Measurements from ENCODE around the gene MARCO. TPM values are rescaled to one million over a fixed set of nuclear protein-coding genes. Genes with fewer than 3 reads are reported as not detected.

Gene MARCO
- total RNA-seq, 2 donors from 2014 or later = 0.57 TPM; not detected in 1

DNA sequence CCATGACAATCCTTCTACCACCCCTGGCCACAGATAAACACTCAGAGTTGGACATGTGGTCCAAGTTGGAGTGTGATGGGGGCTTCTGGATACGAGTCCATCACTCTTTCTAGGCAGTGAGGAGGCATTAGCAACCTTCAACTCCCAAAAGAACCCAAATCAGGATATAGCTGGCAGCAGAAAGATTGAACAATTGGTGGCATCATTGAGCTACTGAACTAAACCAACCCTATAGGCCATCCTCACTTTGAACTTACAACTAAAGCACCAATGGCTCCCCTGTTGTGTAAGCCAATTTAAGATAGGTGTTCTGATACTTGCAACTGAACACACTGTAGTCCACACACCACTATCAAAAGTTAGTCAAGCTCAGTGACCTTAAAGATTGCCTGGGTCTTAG lies 24.0 kb upstream of the MARCO start:
- Histone ChIP-seq H3K36me3 (no peaks in the 10 kb centered on the region), H3K9me3 (no peaks in the 10 kb centered on the region), H3K4me3 (no peak overlapping the region), H3K27me3 (replicated peaks; ENCODE audit: insufficient read depth) (no peaks in the 10 kb centered on the region), H3K4me1 (replicated peaks) (no peaks in the 10 kb centered on the region), H3K27ac (no peak overlapping the region)
- 63% methylated on average over 1 of the region's 1 CpG for WGBS
- TF ChIP-seq, protein P1, sequence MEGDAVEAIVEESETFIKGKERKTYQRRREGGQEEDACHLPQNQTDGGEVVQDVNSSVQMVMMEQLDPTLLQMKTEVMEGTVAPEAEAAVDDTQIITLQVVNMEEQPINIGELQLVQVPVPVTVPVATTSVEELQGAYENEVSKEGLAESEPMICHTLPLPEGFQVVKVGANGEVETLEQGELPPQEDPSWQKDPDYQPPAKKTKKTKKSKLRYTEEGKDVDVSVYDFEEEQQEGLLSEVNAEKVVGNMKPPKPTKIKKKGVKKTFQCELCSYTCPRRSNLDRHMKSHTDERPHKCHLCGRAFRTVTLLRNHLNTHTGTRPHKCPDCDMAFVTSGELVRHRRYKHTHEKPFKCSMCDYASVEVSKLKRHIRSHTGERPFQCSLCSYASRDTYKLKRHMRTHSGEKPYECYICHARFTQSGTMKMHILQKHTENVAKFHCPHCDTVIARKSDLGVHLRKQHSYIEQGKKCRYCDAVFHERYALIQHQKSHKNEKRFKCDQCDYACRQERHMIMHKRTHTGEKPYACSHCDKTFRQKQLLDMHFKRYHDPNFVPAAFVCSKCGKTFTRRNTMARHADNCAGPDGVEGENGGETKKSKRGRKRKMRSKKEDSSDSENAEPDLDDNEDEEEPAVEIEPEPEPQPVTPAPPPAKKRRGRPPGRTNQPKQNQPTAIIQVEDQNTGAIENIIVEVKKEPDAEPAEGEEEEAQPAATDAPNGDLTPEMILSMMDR (IDR thresholded peaks at IDR 0.05) = no peak
- TF ChIP-seq POLR2AphosphoS5 (IDR thresholded peaks at IDR 0.05) (no peak), POLR2A (IDR thresholded peaks at IDR 0.05) (no peak)
- intact Hi-C loops (cut with DNase I) = no loop called here
- DNase-seq (ENCODE audit: low spot score) = no peak

DNA sequence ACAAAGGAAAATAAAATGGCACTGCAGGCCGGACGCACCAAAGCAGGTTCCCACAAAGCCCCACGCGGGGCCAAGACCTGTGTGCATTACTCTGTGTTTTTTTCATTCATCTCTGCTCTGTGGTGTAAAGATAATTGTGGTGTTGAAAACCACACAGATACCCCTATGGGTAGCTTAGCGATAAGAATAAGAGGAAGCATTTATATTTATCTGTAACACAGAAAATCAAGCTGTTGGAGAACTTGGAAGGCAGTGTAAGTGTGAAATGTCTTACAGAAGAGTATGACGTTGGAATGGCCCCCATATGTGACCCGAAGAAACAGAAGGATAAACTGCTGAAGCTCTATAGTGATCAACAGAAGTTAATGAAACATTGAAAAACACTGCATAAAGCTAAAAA lies 20.3 kb upstream of the MARCO start:
- TF ChIP-seq POLR2A (IDR thresholded peaks at IDR 0.05) = no peak
- TF ChIP-seq, protein P1 (IDR thresholded peaks at IDR 0.05) = no peak
- no peak for TF ChIP-seq POLR2AphosphoS5 (IDR thresholded peaks at IDR 0.05)
- Histone ChIP-seq H3K4me1 (replicated peaks) (no peaks in the 10 kb centered on the region), H3K36me3 (no peaks in the 10 kb centered on the region), H3K9me3 (no peaks in the 10 kb centered on the region), H3K27me3 (replicated peaks; ENCODE audit: insufficient read depth) (no peaks in the 10 kb centered on the region), H3K27ac (no peak overlapping the region), H3K4me3 (no peak overlapping the region)
- DNase-seq (ENCODE audit: low spot score) = no peak
- intact Hi-C loops (cut with DNase I) = no loop called here
- 82% methylated on average over 7 of the region's 7 CpGs for WGBS

DNA sequence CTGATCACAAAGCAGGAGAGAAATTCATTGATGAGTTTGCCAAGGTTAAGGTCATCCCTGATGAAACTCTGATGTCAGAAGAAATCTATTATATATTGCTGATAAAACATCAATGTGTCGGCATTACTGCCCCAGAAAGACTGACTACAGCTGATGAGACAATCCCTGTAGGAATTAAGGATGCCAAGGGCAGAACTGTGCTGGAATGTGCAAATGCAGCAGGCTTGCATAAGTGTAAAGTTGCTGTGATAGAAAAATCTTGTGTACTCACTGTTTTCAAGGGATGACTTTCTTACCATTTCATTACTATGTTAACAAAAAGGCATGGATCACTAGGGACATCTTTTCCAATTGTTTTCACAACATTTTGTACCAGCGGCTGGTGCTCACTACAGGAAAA lies 19.7 kb upstream of the MARCO start:
- Histone ChIP-seq H3K9me3 (no peaks in the 10 kb centered on the region), H3K27me3 (replicated peaks; ENCODE audit: insufficient read depth) (no peaks in the 10 kb centered on the region), H3K4me1 (replicated peaks) (no peaks in the 10 kb centered on the region), H3K27ac (no peak overlapping the region), H3K4me3 (no peak overlapping the region), H3K36me3 (no peaks in the 10 kb centered on the region)
- WGBS = 86% methylated on average over 2 of the region's 2 CpGs
- no peak for DNase-seq (ENCODE audit: low spot score)
- TF ChIP-seq, protein P1 (IDR thresholded peaks at IDR 0.05) = no peak
- no peak for TF ChIP-seq POLR2AphosphoS5 (IDR thresholded peaks at IDR 0.05)
- TF ChIP-seq POLR2A (IDR thresholded peaks at IDR 0.05) = no peak
- intact Hi-C loops (cut with DNase I) = no loop called here

DNA sequence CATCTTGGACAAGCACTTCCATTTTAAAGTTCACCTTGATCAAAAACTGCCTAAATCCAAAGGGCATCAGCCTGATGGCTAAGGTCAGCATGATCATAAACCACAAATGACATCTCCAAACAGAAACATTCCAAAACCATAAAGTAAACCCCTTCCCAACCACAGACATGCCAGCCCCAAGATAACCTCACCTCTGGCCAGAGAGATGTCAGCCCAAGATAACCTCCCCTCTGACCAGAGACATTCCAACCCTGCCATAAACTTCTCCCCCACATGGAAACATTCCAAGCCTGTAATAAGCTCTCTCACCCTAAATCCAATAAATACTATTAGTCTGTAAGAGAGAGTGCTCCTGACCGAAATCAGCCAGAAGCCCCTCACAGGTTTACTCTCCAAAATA lies 18.6 kb upstream of the MARCO start:
- no peak for DNase-seq (ENCODE audit: low spot score)
- H3K27me3 ChIP-seq (replicated peaks; ENCODE audit: insufficient read depth) = no peaks in the 10 kb centered on the region
- WGBS = 50% methylated on average over 1 of the region's 1 CpG
- intact Hi-C loops (cut with DNase I) = no loop called here
- no peaks in the 10 kb centered on the region for H3K4me1 ChIP-seq (replicated peaks)
- H3K27ac ChIP-seq = no peak overlapping the region
- H3K36me3 ChIP-seq = no peaks in the 10 kb centered on the region
- no peaks in the 10 kb centered on the region for H3K9me3 ChIP-seq
- no peak overlapping the region for H3K4me3 ChIP-seq
- TF ChIP-seq POLR2AphosphoS5 (IDR thresholded peaks at IDR 0.05) = no peak
- TF ChIP-seq, protein P1 (IDR thresholded peaks at IDR 0.05) = no peak
- no peak for TF ChIP-seq POLR2A (IDR thresholded peaks at IDR 0.05)

DNA sequence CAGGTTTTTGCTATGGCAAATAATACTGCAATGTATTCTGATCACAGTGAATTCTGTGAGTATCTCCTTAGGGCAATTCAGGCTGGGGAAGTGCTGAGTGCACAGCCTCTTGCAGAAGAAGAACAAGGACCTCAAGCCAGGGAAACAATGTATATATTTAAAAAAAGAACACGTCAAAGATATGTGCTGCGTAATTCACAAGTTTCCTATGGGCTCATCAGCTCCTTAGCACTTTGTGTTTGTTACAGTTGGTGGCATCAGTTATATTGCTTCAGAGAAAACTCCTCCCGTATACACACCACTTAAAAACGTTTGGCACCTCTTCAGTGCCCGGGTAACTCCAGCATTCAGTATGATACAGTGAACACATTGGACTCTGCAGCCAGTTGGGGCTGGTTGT lies 16.5 kb upstream of the MARCO start:
- WGBS = 66% methylated on average over 5 of the region's 5 CpGs
- no peak overlapping the region for H3K27ac ChIP-seq
- TF ChIP-seq, protein P1 (IDR thresholded peaks at IDR 0.05) = no peak
- TF ChIP-seq POLR2A (IDR thresholded peaks at IDR 0.05) (no peak), POLR2AphosphoS5 (IDR thresholded peaks at IDR 0.05) (no peak)
- no peaks in the 10 kb centered on the region for H3K9me3 ChIP-seq
- no peaks in the 10 kb centered on the region for H3K36me3 ChIP-seq
- DNase-seq (ENCODE audit: low spot score) = no peak
- intact Hi-C loops (cut with DNase I) = no loop called here
- no peaks in the 10 kb centered on the region for H3K4me1 ChIP-seq (replicated peaks)
- H3K4me3 ChIP-seq = no peak overlapping the region
- no peaks in the 10 kb centered on the region for H3K27me3 ChIP-seq (replicated peaks; ENCODE audit: insufficient read depth)

Measured in prostate gland (tissue), 2 donors.